HepG2 (cell line): ENCODE data around the gene SCP2. TPM values are rescaled to one million over a fixed set of nuclear protein-coding genes. Genes with fewer than 3 reads are reported as not detected.

ENCODE experiments used
- NFKB2 ChIP-seq: sonication (generic); formaldehyde crosslinking; IDR thresholded peaks from 2 replicates; pipeline ENCODE4 v1.4.0; 2020; ENCODE audit warnings: missing genetic modification reagents, borderline replicate concordance
- POGZ ChIP-seq: sonication (generic); formaldehyde crosslinking; IDR thresholded peaks from 2 replicates; pipeline ENCODE4 v1.4.0; 2020; ENCODE audit warnings: mild to moderate bottlenecking, missing genetic modification reagents
- RFXANK ChIP-seq: IDR thresholded peaks from 2 replicates; pipeline ENCODE4 v1.6.1; 2016
- RNF2 ChIP-seq: fragments of 450-650 bp; conservative IDR thresholded peaks from 2 replicates; pipeline ENCODE4 v1.6.1; 2016; ENCODE audit warnings: low read depth
- SMYD3 ChIP-seq: sonication (generic); formaldehyde crosslinking; IDR thresholded peaks from 2 replicates; pipeline ENCODE4 v1.8.1; 2023; ENCODE audit warnings: mild to moderate bottlenecking, missing genetic modification reagents
- ZNF383 ChIP-seq: sonication (generic); formaldehyde crosslinking; IDR thresholded peaks from 2 replicates; pipeline ENCODE4 v1.4.0; 2020; ENCODE audit warnings: missing genetic modification reagents, mild to moderate bottlenecking, borderline replicate concordance
- ZNF430 ChIP-seq: sonication (generic); formaldehyde crosslinking; IDR thresholded peaks from 2 replicates; pipeline ENCODE4 v1.9.0; 2021; ENCODE audit warnings: mild to moderate bottlenecking, missing genetic modification reagents
- ZNF441 ChIP-seq: sonication (generic); formaldehyde crosslinking; IDR thresholded peaks from 2 replicates; pipeline ENCODE4 v1.7.0; 2021; ENCODE audit warnings: missing genetic modification reagents, borderline replicate concordance
- ZNF558 ChIP-seq: sonication (generic); formaldehyde crosslinking; IDR thresholded peaks from 2 replicates; pipeline ENCODE4 v1.9.0; 2022; ENCODE audit warnings: mild to moderate bottlenecking, missing genetic modification reagents, borderline replicate concordance
- ZNF570 ChIP-seq: sonication (generic); formaldehyde crosslinking; IDR thresholded peaks from 2 replicates; pipeline ENCODE4 v1.4.0; 2020; ENCODE audit warnings: mild to moderate bottlenecking, missing genetic modification reagents, borderline replicate concordance
- polyA plus RNA-seq, 8 experiments: library from polyadenylated mRNA; depleted of rRNA in 3 of 8; stranded (reverse) in 7 of 8; unstranded in 1 of 8; fragments of >200 nt; fragmentation: Illumina TruSeq in 4 of 8; extraction: Trizol in 4 of 8; gene quantifications; 2 replicates each; pipeline versions ENCODE4 v1.2.1 to v1.2.3, GENCODE V29; 2011 to 2016; ENCODE audit warnings: low read depth in 4 of 8, missing spikeins in 1 of 8, mixed read lengths in 1 of 8; ENCODE audit not compliant: insufficient read depth in 1 of 8
- total RNA-seq, 5 experiments: library from RNA; depleted of rRNA; stranded (reverse); fragments of >200 nt; fragmentation: Illumina TruSeq; extraction: Trizol; gene quantifications; 2 replicates each; pipeline ENCODE4 v1.2.3, GENCODE V29; 2016; ENCODE audit warnings: low read depth in 1 of 5
- TF ChIP-seq, protein P1 (sequence below): sonication (generic); formaldehyde crosslinking; IDR thresholded peaks from 2 replicates; pipeline ENCODE4 v1.9.0; 2021; ENCODE audit warnings: missing genetic modification reagents, borderline replicate concordance
- TF ChIP-seq, protein P2 (sequence below): sonication (generic); formaldehyde crosslinking; IDR thresholded peaks from 2 replicates; pipeline ENCODE4 v1.4.0; 2020; ENCODE audit warnings: missing genetic modification reagents, low read depth, mild to moderate bottlenecking, borderline replicate concordance
- TF ChIP-seq, protein P3 (sequence below): sonication (generic); formaldehyde crosslinking; IDR thresholded peaks from 2 replicates; pipeline ENCODE4 v1.4.0; 2020; ENCODE audit warnings: missing genetic modification reagents
- TF ChIP-seq, protein P4 (sequence below): sonication (generic); formaldehyde crosslinking; conservative IDR thresholded peaks from 2 replicates; pipeline ENCODE4 v1.8.0; 2022; ENCODE audit warnings: missing genetic modification reagents
- TF ChIP-seq, protein P5 (sequence below): fragments of 450-650 bp; IDR thresholded peaks from 2 replicates; pipeline ENCODE4 v1.6.1; 2017
- TF ChIP-seq, protein P6 (sequence below): fragments of 450-650 bp; IDR thresholded peaks from 2 replicates; pipeline ENCODE4 v1.6.1; 2017; ENCODE audit warnings: mild to moderate bottlenecking

The SCP2 gene
- total and polyA plus RNA-seq, 2 of the 13 experiments (the other 11 are each of a cell fraction or from before 2014, with no cell fraction given) = 59.0 to 133 TPM

DNA sequence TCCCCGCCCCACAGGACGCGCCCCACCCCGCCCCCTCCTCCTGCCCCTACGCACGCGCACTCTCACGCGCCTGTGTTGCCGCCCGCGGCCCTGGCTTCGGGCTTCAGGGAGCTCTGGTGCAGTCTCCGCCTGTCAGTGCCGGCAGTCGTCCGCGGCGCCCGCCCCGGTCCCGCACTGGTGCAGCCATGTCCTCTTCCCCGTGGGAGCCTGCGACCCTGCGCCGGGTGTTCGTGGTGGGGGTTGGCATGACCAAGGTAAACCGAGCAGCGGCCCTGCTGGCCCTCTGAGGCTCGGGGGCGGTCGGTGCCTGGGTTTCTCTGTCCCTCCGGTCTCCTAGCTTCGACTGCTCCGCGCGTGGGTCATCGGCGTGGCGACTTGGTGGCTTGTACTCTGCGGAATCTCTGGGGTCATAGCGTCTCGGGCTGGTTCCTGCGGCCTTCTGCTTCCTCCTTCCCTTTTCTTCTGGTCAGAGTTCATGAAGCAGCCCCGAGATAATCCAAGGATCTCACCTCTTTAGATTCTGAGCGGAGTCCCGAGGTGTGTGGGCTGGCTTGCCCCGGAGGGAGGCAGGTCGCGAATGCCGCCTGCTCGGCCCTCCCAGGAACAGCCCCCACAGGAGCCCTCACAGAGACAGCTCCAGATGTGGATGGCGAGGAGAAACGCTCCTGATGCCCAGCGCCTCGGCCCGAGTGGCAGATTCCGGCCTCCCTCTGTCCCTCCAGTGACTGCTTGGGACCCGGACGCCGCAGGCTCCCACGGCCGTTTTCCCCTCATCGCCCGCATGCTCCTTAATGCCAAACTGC, at the start of gene SCP2 (continued):
- TF ChIP-seq POGZ (CRISPR knock-in tag) (no peak), ZNF441 (CRISPR knock-in tag) (no peak), ZNF558 (CRISPR knock-in tag) (0 out of 2 replicates have a peak, but pooled peaks have one; percentile 27), RNF2 (no peak), NFKB2 (CRISPR knock-in tag) (peak; percentile 33; the same call in 1 of the 2 replicates), SMYD3 (CRISPR knock-in tag) (no peak), ZNF383 (CRISPR knock-in tag) (0 out of 2 replicates have a peak, but pooled peaks have one; percentile 6), ZNF430 (peak; percentile 81; the same call in 1 of the 2 replicates), RFXANK (CRISPR knock-in tag) (no peak), ZNF570 (CRISPR knock-in tag) (no peak)
- TF ChIP-seq, protein P1, sequence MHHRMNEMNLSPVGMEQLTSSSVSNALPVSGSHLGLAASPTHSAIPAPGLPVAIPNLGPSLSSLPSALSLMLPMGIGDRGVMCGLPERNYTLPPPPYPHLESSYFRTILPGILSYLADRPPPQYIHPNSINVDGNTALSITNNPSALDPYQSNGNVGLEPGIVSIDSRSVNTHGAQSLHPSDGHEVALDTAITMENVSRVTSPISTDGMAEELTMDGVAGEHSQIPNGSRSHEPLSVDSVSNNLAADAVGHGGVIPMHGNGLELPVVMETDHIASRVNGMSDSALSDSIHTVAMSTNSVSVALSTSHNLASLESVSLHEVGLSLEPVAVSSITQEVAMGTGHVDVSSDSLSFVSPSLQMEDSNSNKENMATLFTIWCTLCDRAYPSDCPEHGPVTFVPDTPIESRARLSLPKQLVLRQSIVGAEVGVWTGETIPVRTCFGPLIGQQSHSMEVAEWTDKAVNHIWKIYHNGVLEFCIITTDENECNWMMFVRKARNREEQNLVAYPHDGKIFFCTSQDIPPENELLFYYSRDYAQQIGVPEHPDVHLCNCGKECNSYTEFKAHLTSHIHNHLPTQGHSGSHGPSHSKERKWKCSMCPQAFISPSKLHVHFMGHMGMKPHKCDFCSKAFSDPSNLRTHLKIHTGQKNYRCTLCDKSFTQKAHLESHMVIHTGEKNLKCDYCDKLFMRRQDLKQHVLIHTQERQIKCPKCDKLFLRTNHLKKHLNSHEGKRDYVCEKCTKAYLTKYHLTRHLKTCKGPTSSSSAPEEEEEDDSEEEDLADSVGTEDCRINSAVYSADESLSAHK (CRISPR knock-in tag) = no peak
- TF ChIP-seq, protein P2, sequence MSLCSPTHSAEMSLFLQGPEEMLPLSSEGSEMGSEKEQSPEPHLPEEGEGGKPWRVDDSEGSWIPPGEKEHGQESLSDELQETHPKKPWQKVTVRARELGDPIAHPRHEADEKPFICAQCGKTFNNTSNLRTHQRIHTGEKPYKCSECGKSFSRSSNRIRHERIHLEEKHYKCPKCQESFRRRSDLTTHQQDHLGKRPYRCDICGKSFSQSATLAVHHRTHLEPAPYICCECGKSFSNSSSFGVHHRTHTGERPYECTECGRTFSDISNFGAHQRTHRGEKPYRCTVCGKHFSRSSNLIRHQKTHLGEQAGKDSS (CRISPR knock-in tag) = no peak
- TF ChIP-seq, protein P3, sequence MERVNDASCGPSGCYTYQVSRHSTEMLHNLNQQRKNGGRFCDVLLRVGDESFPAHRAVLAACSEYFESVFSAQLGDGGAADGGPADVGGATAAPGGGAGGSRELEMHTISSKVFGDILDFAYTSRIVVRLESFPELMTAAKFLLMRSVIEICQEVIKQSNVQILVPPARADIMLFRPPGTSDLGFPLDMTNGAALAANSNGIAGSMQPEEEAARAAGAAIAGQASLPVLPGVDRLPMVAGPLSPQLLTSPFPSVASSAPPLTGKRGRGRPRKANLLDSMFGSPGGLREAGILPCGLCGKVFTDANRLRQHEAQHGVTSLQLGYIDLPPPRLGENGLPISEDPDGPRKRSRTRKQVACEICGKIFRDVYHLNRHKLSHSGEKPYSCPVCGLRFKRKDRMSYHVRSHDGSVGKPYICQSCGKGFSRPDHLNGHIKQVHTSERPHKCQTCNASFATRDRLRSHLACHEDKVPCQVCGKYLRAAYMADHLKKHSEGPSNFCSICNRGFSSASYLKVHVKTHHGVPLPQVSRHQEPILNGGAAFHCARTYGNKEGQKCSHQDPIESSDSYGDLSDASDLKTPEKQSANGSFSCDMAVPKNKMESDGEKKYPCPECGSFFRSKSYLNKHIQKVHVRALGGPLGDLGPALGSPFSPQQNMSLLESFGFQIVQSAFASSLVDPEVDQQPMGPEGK (CRISPR knock-in tag) = no peak
- TF ChIP-seq, protein P4, sequence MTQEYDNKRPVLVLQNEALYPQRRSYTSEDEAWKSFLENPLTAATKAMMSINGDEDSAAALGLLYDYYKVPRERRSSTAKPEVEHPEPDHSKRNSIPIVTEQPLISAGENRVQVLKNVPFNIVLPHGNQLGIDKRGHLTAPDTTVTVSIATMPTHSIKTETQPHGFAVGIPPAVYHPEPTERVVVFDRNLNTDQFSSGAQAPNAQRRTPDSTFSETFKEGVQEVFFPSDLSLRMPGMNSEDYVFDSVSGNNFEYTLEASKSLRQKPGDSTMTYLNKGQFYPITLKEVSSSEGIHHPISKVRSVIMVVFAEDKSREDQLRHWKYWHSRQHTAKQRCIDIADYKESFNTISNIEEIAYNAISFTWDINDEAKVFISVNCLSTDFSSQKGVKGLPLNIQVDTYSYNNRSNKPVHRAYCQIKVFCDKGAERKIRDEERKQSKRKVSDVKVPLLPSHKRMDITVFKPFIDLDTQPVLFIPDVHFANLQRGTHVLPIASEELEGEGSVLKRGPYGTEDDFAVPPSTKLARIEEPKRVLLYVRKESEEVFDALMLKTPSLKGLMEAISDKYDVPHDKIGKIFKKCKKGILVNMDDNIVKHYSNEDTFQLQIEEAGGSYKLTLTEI = no peak
- TF ChIP-seq, protein P5, sequence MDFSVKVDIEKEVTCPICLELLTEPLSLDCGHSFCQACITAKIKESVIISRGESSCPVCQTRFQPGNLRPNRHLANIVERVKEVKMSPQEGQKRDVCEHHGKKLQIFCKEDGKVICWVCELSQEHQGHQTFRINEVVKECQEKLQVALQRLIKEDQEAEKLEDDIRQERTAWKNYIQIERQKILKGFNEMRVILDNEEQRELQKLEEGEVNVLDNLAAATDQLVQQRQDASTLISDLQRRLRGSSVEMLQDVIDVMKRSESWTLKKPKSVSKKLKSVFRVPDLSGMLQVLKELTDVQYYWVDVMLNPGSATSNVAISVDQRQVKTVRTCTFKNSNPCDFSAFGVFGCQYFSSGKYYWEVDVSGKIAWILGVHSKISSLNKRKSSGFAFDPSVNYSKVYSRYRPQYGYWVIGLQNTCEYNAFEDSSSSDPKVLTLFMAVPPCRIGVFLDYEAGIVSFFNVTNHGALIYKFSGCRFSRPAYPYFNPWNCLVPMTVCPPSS = no peak
- TF ChIP-seq, protein P6, sequence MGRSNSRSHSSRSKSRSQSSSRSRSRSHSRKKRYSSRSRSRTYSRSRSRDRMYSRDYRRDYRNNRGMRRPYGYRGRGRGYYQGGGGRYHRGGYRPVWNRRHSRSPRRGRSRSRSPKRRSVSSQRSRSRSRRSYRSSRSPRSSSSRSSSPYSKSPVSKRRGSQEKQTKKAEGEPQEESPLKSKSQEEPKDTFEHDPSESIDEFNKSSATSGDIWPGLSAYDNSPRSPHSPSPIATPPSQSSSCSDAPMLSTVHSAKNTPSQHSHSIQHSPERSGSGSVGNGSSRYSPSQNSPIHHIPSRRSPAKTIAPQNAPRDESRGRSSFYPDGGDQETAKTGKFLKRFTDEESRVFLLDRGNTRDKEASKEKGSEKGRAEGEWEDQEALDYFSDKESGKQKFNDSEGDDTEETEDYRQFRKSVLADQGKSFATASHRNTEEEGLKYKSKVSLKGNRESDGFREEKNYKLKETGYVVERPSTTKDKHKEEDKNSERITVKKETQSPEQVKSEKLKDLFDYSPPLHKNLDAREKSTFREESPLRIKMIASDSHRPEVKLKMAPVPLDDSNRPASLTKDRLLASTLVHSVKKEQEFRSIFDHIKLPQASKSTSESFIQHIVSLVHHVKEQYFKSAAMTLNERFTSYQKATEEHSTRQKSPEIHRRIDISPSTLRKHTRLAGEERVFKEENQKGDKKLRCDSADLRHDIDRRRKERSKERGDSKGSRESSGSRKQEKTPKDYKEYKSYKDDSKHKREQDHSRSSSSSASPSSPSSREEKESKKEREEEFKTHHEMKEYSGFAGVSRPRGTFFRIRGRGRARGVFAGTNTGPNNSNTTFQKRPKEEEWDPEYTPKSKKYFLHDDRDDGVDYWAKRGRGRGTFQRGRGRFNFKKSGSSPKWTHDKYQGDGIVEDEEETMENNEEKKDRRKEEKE = no peak
